Loucy (cell line): ENCODE results near the gene KIF23.
A peak's percentile ranks its signal among the peaks of the same experiment; 100 is the strongest.

ENCODE experiments used
- H2AFZ ChIP-seq: fragments of 200-600 bp; sonication (generic); 2 replicates; pipeline ENCODE4 v1.6.0; 2016; ENCODE audit warnings: antibody characterized with exemption, mild to moderate bottlenecking, low read length, moderate library complexity
- H3F3A ChIP-seq: fragments of 200-600 bp; 2 replicates; pipeline ENCODE4 v1.6.0; 2016; ENCODE audit warnings: antibody characterized with exemption, low read depth, mild to moderate bottlenecking
- H3K27me3 ChIP-seq: fragments of 200-600 bp; sonication (generic); 2 replicates; pipeline ENCODE4 v1.6.1; 2014; ENCODE audit warnings: low read length, mild to moderate bottlenecking; ENCODE audit not compliant: insufficient read depth, poor library complexity, severe bottlenecking
- H3K36me3 ChIP-seq: fragments of 200-600 bp; sonication (generic); 2 replicates; pipeline ENCODE4 v1.6.1; 2016; ENCODE audit warnings: low read length; ENCODE audit not compliant: insufficient read depth
- H3K4me1 ChIP-seq: fragments of 200-600 bp; sonication (generic); 2 replicates; pipeline ENCODE4 v1.5.1; 2014; ENCODE audit warnings: low read length, mild to moderate bottlenecking; ENCODE audit not compliant: insufficient read depth, poor library complexity, severe bottlenecking
- H3K4me2 ChIP-seq: fragments of 200-600 bp; sonication (generic); 2 replicates; pipeline ENCODE4 v1.6.0; 2014; ENCODE audit warnings: antibody characterized with exemption, low read length, low read depth, mild to moderate bottlenecking; ENCODE audit not compliant: poor library complexity, severe bottlenecking
- H3K4me3 ChIP-seq: fragments of 200-600 bp; sonication (generic); 2 replicates; pipeline ENCODE4 v1.5.1; 2014; ENCODE audit warnings: low read length, mild to moderate bottlenecking, mixed read lengths; ENCODE audit not compliant: poor library complexity, severe bottlenecking
- H3K79me2 ChIP-seq: fragments of 200-600 bp; sonication (generic); 2 replicates; pipeline ENCODE4 v1.6.1; 2014; ENCODE audit warnings: low read length; ENCODE audit not compliant: insufficient read depth
- H3K9ac ChIP-seq: fragments of 200-600 bp; sonication (generic); 2 replicates; pipeline ENCODE4 v1.6.0; 2014; ENCODE audit warnings: mild to moderate bottlenecking, low read depth, low read length, moderate library complexity; ENCODE audit not compliant: poor library complexity, severe bottlenecking
- H3K9me2 ChIP-seq: fragments of 200-600 bp; sonication (generic); replicated peaks from 2 replicates; pipeline ENCODE4 v1.6.1; 2016; ENCODE audit warnings: low read depth, low read length, mixed read lengths
- H3K9me3 ChIP-seq: fragments of 200-600 bp; sonication (generic); 2 replicates; pipeline ENCODE4 v1.6.1; 2014; ENCODE audit warnings: mild to moderate bottlenecking, antibody characterized with exemption, low read length, low read depth; ENCODE audit not compliant: insufficient read depth
- H4K20me1 ChIP-seq: fragments of 200-600 bp; sonication (generic); 2 replicates; pipeline ENCODE4 v1.6.0; 2014; ENCODE audit warnings: antibody characterized with exemption, low read length, mild to moderate bottlenecking; ENCODE audit not compliant: insufficient read depth, poor library complexity, severe bottlenecking
- EZH2phosphoT487 ChIP-seq: fragments of 200-600 bp; IDR thresholded peaks from 2 replicates; pipeline ENCODE4 v1.6.1; 2018; ENCODE audit warnings: antibody characterized with exemption, mild to moderate bottlenecking, moderate library complexity, borderline replicate concordance
- TF ChIP-seq, protein P1 (sequence below): fragments of 200-600 bp; sonication (generic); conservative IDR thresholded peaks from 2 replicates; pipeline ENCODE4 v1.5.1; 2014; ENCODE audit warnings: mild to moderate bottlenecking, antibody characterized with exemption, low read length

The KIF23 gene

DNA sequence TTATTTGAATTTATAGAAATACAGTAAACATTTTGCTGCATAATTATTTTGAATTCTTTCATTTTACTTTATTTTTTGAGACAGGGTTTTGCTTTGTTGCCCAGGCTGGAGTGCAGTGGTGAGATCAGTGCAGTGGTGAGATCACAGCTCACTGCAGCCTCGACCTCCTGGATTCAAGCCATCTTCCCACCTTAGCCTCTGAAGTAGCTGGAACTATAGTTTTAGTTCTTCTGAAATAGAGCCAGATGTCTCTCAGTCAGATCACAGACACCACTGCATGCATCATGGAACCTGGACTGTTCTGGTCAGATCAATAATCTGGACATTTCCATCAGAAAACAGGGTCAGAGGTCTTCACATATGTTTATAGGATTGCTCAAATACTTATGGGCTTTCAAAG lies 46.3 kb downstream of the KIF23 start:
- peaks cover 16% of the 10 kb centered on the region for H3K79me2 ChIP-seq
- no peaks in the 10 kb centered on the region for H3K27me3 ChIP-seq
- H4K20me1 ChIP-seq: peaks cover 20% of the 10 kb centered on the region
- H3K9ac ChIP-seq: no peak overlapping the region
- no peaks in the 10 kb centered on the region for H3K9me3 ChIP-seq
- TF ChIP-seq, protein P1, sequence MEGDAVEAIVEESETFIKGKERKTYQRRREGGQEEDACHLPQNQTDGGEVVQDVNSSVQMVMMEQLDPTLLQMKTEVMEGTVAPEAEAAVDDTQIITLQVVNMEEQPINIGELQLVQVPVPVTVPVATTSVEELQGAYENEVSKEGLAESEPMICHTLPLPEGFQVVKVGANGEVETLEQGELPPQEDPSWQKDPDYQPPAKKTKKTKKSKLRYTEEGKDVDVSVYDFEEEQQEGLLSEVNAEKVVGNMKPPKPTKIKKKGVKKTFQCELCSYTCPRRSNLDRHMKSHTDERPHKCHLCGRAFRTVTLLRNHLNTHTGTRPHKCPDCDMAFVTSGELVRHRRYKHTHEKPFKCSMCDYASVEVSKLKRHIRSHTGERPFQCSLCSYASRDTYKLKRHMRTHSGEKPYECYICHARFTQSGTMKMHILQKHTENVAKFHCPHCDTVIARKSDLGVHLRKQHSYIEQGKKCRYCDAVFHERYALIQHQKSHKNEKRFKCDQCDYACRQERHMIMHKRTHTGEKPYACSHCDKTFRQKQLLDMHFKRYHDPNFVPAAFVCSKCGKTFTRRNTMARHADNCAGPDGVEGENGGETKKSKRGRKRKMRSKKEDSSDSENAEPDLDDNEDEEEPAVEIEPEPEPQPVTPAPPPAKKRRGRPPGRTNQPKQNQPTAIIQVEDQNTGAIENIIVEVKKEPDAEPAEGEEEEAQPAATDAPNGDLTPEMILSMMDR: no peak
- no peak for TF ChIP-seq EZH2phosphoT487
- H3K4me2 ChIP-seq: no peak overlapping the region
- peaks cover 16% of the 10 kb centered on the region; the same call in 1 of the 2 replicates for H3F3A ChIP-seq
- no peak overlapping the region for H2AFZ ChIP-seq
- H3K4me3 ChIP-seq: no peak overlapping the region
- H3K36me3 ChIP-seq: peaks cover 21% of the 10 kb centered on the region
- H3K4me1 ChIP-seq: peaks cover 13% of the 10 kb centered on the region
- H3K9me2 ChIP-seq: no peaks in the 10 kb centered on the region

DNA sequence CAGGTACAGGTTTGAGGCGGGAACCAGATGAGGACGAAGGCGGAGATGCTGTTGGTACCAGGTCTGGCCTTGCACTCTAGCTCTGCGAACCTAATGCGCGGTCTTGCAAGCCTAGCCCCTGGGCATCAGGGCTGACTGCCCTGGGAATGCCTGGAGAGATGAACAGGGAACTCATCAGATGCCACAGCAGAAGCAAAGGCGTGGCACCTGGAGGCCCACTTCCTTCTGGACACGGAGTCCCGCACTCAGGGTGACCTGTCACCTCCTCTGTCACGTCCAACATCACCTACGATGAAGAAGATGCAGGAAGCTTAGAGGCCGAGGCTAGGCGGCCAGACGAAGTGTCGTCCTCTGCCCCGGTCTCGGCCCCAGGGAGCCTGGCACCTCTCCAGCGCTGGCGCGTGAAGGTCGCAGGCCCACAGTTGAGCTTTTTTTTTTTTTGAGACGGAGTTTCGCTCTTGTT lies 47.9 kb downstream of the KIF23 start:
- no peaks in the 10 kb centered on the region for H3K9me2 ChIP-seq
- 0 out of 2 replicates have a peak, but pooled peaks cover under 1% of the 10 kb centered on the region for H3K79me2 ChIP-seq
- peak overlapping the region; percentile 73 for H3K4me2 ChIP-seq
- peak overlapping the region; percentile 81 for H3K4me3 ChIP-seq
- H3K9me3 ChIP-seq: no peaks in the 10 kb centered on the region
- peaks cover 5% of the 10 kb centered on the region; the same call in 1 of the 2 replicates for H3K36me3 ChIP-seq
- H2AFZ ChIP-seq: peak overlapping the region; percentile 96
- H3F3A ChIP-seq: peaks cover 16% of the 10 kb centered on the region; the same call in 1 of the 2 replicates
- H3K27me3 ChIP-seq: no peaks in the 10 kb centered on the region
- TF ChIP-seq EZH2phosphoT487: no peak
- TF ChIP-seq, protein P1: no peak
- H4K20me1 ChIP-seq: peaks cover 4% of the 10 kb centered on the region
- peak overlapping the region; percentile 84 for H3K9ac ChIP-seq
- H3K4me1 ChIP-seq: peaks cover 15% of the 10 kb centered on the region

DNA sequence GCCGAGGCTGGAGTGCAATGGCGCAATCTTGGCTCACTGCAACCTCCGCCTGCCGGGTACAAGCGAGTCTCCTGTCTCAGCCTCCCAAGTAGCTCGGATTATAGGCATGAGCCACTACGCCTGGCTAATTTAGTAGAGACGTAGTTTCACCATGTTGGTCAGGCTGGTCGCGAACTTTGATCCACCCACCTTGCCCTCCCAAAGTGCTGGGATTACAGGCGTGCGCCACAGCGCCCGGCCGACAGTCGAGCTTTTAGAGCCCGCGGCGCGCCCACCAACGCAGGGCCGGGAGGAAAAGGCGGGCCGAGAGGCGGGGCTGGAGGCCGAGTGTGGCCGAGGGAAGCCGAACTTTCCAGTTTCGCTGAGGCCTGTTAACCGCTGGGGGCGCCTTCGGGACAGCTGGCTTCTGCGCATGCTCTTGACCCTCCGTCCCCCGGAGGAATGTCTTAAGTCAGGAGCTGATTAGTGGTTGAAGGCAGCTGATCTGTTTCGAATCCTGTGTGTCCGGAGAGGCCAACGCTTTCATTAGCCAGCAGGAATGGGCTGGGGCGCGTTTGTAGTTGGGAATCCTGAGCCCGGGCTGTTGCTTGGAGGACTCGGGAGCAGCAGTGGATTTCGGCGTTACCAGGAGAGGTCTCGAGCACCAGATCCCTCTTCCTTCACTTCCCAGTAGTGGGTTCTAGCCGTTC lies 48.5 kb downstream of the KIF23 start:
- Histone ChIP-seq H3F3A (peaks cover 11% of the 10 kb centered on the region; the same call in 1 of the 2 replicates), H3K4me2 (peak overlapping the region; percentile 87), H3K79me2 (no peaks in the 10 kb centered on the region), H2AFZ (peak overlapping the region; percentile 96), H3K4me3 (peak overlapping the region; percentile 81), H3K27me3 (no peaks in the 10 kb centered on the region), H3K9me3 (no peaks in the 10 kb centered on the region), H3K9me2 (no peaks in the 10 kb centered on the region), H3K36me3 (no peaks in the 10 kb centered on the region), H3K4me1 (peaks cover 18% of the 10 kb centered on the region), H4K20me1 (no peaks in the 10 kb centered on the region), H3K9ac (peak overlapping the region; percentile 84)
- TF ChIP-seq, protein P1: peak; percentile 72
- TF ChIP-seq EZH2phosphoT487: no peak
